Measurements from ENCODE around the gene HOMER3.
A peak's percentile ranks its signal among the peaks of the same experiment; 100 is the strongest.
"Not testable (repeated sequence)": the region's sequence is repeated elsewhere in the genome, so short reads cannot be mapped to it uniquely, and the experiment has no call there.

The HOMER3 gene

GRCh38 chr19:18952364-18953003 lies 11.5 kb upstream of the HOMER3 start:
- DNase-seq (ENCODE audit: low read depth), result not testable (repeated sequence)

GRCh38 chr19:18951721-18952281 lies 10.8 kb upstream of the HOMER3 start:
- DNase-seq (ENCODE audit: low read depth), result peak; percentile 93

GRCh38 chr19:18949858-18950257 lies 8.8 kb upstream of the HOMER3 start:
- no peak for DNase-seq (ENCODE audit: low read depth)

GRCh38 chr19:18948976-18949356 lies 7.9 kb upstream of the HOMER3 start:
- DNase-seq (ENCODE audit: low read depth), result no peak

GRCh38 chr19:18948075-18948975 lies 7.3 kb upstream of the HOMER3 start:
- DNase-seq (ENCODE audit: low read depth), result no peak

GRCh38 chr19:18946918-18947317 lies 5.9 kb upstream of the HOMER3 start:
- no peak for DNase-seq (ENCODE audit: low read depth)

GRCh38 chr19:18946335-18946734 lies 5.3 kb upstream of the HOMER3 start:
- no peak for DNase-seq (ENCODE audit: low read depth)

- DNase-seq (ENCODE audit: low read depth), result no peak
Observed at GRCh38 chr19:18945297-18945696, 4.3 kb upstream of the HOMER3 start.

GRCh38 chr19:18943465-18943864 lies 2.4 kb upstream of the HOMER3 start:
- DNase-seq (ENCODE audit: low read depth), result no peak

- no peak for DNase-seq (ENCODE audit: low read depth)
Observed at GRCh38 chr19:18942692-18943091, 1.7 kb upstream of the HOMER3 start.

GRCh38 chr19:18941628-18942354 lies 774 bp upstream of the HOMER3 start:
- no peak for DNase-seq (ENCODE audit: low read depth)

GRCh38 chr19:18939922-18940768 lies 872 bp downstream of the HOMER3 start:
- peak; percentile 70 for DNase-seq (ENCODE audit: low read depth)

GRCh38 chr19:18939163-18939562 lies 1.9 kb downstream of the HOMER3 start:
- no peak for DNase-seq (ENCODE audit: low read depth)

- DNase-seq (ENCODE audit: low read depth), result no peak
Observed at GRCh38 chr19:18933297-18933696, 7.7 kb downstream of the HOMER3 start.

GRCh38 chr19:18932216-18932841 lies 8.7 kb downstream of the HOMER3 start:
- peak; percentile 49 for DNase-seq (ENCODE audit: low read depth)

- no peak for DNase-seq (ENCODE audit: low read depth)
Observed at GRCh38 chr19:18931316-18932162, 9.5 kb downstream of the HOMER3 start.

- no peak for DNase-seq (ENCODE audit: low read depth)
Observed at GRCh38 chr19:18929311-18929710, 11.7 kb downstream of the HOMER3 start.

GRCh38 chr19:18928018-18928805 lies 12.8 kb downstream of the HOMER3 start:
- no peak for DNase-seq (ENCODE audit: low read depth)

GRCh38 chr19:18924684-18925213 lies 16.3 kb downstream of the HOMER3 start:
- no peak for DNase-seq (ENCODE audit: low read depth)

Measured in EH (cell line).